GM18498 (cell line): ENCODE results near the gene SH3D19.

Experiments used
- ATAC-seq: cut with Tn5 transposase; IDR thresholded peaks from one replicate; pipeline ENCODE4 v1.9.1; 2021; ENCODE audit warnings: mild to moderate bottlenecking, moderate library complexity; ENCODE audit not compliant: unreplicated experiment

The SH3D19 gene

GRCh38 chr4:151325111-151325948 lies at the start of gene SH3D19:
Gene SH3D19 (minus strand): TSS chr4:151325605. CDS start chr4:151325352, 253 bp downstream.
- no peak for ATAC-seq

GRCh38 chr4:151362404-151363164 lies 37.2 kb upstream of the SH3D19 start:
- ATAC-seq = peak; percentile 99

- ATAC-seq = no peak
Measured at GRCh38 chr4:151361966-151362365, 36.6 kb upstream of the SH3D19 start.

GRCh38 chr4:151361126-151361525 lies 35.7 kb upstream of the SH3D19 start:
- no peak for ATAC-seq

- ATAC-seq = no peak
Measured at GRCh38 chr4:151359576-151359975, 34.2 kb upstream of the SH3D19 start.

- no peak for ATAC-seq
Measured at GRCh38 chr4:151358266-151358665, 32.9 kb upstream of the SH3D19 start.

GRCh38 chr4:151356510-151356909 lies 31.1 kb upstream of the SH3D19 start:
- ATAC-seq = no peak

GRCh38 chr4:151355155-151355554 lies 29.8 kb upstream of the SH3D19 start:
- no peak for ATAC-seq

GRCh38 chr4:151347490-151348235 lies 22.3 kb upstream of the SH3D19 start:
- ATAC-seq = no peak

GRCh38 chr4:151344948-151345347 lies 19.5 kb upstream of the SH3D19 start:
- no peak for ATAC-seq

GRCh38 chr4:151340751-151341385 lies 15.5 kb upstream of the SH3D19 start:
- ATAC-seq = no peak

- no peak for ATAC-seq
Measured at GRCh38 chr4:151339467-151339866, 14.1 kb upstream of the SH3D19 start.

- no peak for ATAC-seq
Measured at GRCh38 chr4:151331276-151332042, 6.1 kb upstream of the SH3D19 start.

GRCh38 chr4:151329217-151330007 lies 4.0 kb upstream of the SH3D19 start:
- no peak for ATAC-seq

GRCh38 chr4:151325949-151326246 lies 493 bp upstream of the SH3D19 start:
- no peak for ATAC-seq

GRCh38 chr4:151324752-151325110 lies 674 bp downstream of the SH3D19 start:
- no peak for ATAC-seq

GRCh38 chr4:151324124-151324751 lies 1.2 kb downstream of the SH3D19 start:
- ATAC-seq = no peak

- no peak for ATAC-seq
Measured at GRCh38 chr4:151323667-151324066, 1.7 kb downstream of the SH3D19 start.

- no peak for ATAC-seq
Measured at GRCh38 chr4:151322570-151322969, 2.8 kb downstream of the SH3D19 start.
